NCI-H2107 treated with DMSO at 0.1 percent for 48 hours (cell line): ENCODE measurements around the gene FOXA2.
"Not testable (repeated sequence)": the region's sequence is repeated elsewhere in the genome, so short reads cannot be mapped to it uniquely, and the experiment has no call there.

Source experiments
- DNase-seq: peaks from one replicate; lab custom pipeline; 2025; ENCODE audit not compliant: unreplicated experiment; lab: John Stamatoyannopoulos, UW

Gene FOXA2

DNA sequence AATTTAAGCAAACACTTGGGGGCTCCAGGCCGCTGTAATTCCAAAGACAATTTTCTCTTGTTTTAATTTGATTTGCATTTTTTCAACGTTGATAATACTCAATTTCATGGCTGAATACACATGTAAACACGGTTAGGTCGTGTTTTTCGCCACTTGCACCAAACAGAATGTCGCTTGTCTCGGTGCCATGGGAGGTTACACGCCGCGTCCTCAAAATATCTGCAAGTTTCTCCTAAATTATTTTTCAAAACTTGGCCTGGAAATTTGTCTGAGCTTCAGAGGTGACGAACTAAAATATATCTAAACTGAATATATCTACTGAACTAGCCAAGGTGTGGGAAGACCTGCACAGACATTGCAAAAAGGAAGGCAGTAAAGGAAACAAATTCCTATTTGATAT lies 15.0 kb downstream of the FOXA2 start:
- DNase-seq: no peak

- no peak for DNase-seq
Observed at GRCh38 chr20:22568872-22569344, 15.5 kb downstream of the FOXA2 start.

GRCh38 chr20:22567944-22568871 lies 16.2 kb downstream of the FOXA2 start:
- DNase-seq: no peak

- no peak for DNase-seq
Observed at GRCh38 chr20:22566876-22567658, 17.3 kb downstream of the FOXA2 start.

GRCh38 chr20:22563062-22563965 lies 21.1 kb downstream of the FOXA2 start:
- DNase-seq: no peak

DNA sequence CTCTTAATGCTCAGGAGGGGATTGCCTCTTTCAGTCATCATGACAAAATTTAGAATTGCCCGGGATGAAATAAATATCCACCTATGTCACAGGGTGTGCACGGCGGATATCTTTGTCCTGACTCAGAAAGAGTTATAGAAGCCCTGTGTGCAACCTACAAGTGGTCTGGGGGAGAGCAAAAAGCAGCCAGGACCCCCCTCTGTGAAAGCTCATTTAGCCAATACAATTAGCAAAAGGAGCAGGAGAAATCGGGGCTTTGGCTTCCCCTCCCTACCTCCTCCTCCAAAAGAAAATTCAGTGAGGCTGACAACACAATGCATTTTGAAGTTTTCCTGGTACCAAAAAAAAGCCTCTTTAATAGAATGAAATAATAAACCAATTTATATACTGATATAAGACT lies 21.8 kb downstream of the FOXA2 start:
- DNase-seq: no peak

GRCh38 chr20:22561965-22562577 lies 22.3 kb downstream of the FOXA2 start:
- no peak for DNase-seq

DNA sequence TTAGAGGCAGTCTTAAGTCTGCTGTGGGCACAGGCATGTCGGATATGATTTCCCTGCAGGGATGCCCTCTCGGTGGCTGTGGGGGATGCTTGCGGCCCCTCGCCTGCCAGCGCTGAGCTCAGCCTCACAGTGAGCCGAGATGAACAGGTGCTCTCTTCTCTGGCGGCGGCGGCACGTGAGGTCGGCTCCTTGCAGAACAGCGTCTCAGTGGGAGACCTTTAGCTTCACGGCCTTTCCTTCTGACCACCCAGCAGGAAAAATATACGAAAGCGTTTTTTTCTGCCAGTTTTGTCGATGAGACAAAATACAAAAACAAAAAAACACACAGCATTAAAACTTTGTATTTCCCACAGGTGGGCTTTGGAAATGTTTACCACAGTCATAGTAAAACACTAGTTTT lies 23.6 kb downstream of the FOXA2 start:
- DNase-seq: no peak

DNA sequence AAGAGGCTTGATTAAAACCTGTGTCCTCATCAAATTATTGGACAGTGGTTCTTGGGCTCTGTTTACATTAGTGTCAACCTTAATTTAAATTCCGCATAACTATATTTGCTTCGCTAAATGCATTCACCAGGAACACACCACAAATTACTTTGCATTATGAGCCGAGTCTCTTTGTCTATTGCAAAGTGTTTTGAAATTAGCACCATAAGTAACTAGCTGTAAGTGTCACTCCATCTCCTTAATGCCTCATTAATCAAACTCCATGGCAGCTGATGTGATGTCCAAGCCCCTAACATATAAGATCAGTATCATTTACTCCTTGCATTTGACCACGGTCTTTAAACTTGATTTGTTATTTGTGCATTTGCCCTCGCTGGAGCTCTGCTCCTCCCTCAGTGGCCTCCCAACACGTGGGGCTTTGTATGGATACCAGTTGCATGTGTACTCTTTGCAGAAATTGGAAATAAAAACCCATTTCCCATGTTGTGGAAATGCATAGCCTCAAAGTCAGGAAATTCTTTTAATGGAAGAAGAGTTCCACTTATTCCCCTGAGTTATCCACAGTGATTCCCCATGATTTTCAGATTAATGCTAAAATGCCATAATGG lies 24.6 kb downstream of the FOXA2 start:
- DNase-seq: no peak

DNA sequence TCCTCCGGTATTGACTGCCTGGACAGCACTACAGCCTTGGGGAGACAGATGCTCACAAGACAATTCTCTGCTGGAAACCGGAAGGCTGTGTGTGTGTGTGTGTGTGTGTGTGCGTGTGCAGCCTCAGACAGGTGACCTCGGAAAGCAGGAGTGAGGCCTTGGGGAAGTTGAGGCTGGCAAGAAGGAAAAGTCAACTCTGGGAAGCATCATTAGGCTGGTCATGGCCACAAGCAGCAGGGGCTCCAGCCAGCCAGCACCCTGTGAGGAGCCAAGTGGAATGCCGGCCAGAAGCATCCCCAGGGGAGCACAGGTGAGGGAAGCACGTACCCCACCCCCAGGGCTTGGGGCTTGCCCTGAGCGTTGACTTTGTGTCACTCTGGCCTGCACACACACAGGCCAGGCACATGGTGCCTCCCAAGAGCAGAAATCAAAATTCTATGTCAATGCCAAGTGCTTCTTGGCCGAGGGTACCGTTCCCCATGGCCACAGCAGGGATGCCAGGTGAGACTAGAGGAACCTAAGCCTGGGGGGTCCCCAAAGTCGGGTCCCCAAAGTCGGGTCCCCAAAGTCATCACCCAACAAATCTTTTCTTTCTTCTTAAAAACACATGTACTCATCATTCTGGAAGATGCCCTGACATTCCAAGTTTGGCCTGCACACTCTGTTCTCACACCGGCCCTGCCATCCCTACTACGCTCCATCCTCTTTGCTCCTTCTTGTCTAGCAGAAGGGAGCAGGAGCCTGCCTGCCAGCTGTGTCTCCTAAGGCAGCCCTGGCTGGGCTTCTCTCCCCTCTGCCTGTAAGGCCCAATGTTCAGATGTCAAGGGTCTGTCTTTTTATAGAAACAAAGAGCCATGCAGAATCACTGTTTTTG lies 26.7 kb downstream of the FOXA2 start:
- DNase-seq: no peak

- DNase-seq: no peak
Observed at GRCh38 chr20:22556565-22557056, 27.8 kb downstream of the FOXA2 start.

GRCh38 chr20:22555791-22556564 lies 28.4 kb downstream of the FOXA2 start:
- DNase-seq: no peak

GRCh38 chr20:22554391-22554790 lies 30.0 kb downstream of the FOXA2 start:
- no peak for DNase-seq

DNA sequence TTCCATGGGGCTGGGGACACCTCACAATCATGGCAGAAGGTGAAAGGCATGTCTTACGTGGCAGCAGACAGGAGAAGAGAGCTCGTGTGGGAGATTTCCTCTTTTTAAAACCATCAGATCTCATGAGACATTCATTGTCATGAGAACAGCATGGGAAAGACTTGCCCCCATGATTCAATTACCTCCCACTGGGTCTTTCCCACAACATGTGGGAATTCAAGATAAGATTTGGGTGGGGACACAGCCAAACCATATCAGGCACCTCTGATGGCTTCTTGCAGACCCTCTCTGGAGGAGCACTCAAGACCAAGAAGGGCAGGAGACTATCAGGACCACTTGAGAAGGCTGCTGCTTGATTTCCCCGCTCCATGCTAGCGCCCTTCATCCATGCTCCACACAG lies 33.9 kb downstream of the FOXA2 start:
- not testable (repeated sequence) for DNase-seq

DNA sequence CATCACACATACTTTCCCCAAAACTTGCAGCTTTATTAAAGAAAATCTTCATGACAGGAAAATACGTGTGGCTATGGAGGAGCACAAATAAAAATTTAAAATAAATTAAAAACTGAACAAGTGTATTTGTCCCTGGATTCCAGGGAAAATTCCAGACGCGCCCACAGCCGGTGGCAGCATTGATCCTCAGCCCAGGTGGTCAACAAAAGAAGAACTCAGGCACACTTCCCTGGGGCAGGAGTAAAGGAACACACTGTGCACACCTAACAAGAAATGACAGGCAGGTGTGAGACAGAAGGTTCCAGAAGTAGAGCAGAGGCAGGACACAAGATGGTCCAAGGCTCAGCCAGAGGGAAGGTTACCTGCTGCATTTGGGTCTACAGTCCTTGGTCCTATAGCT lies 36.3 kb downstream of the FOXA2 start:
- DNase-seq: no peak

DNA sequence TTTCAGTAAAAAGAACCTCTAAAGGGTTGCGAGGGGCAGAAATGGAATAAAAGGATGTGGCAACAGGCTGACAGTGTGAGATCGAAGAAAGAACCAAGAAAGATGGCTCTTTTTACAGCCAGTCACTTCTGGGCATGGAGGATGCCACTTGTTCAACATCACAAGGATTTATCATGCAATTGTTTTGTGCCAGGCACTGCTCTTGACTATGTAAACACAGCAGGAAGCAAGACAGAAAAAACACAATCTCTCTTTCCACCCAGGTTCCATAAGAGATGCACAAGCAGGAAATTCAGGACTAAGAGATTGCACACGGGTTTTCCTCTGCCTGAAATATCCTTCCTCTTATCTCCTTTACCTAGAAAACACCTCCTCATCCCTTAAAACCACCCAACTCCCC lies 38.0 kb downstream of the FOXA2 start:
- DNase-seq: no peak

- DNase-seq: no peak
Observed at GRCh38 chr20:22545045-22545444, 39.3 kb downstream of the FOXA2 start.

DNA sequence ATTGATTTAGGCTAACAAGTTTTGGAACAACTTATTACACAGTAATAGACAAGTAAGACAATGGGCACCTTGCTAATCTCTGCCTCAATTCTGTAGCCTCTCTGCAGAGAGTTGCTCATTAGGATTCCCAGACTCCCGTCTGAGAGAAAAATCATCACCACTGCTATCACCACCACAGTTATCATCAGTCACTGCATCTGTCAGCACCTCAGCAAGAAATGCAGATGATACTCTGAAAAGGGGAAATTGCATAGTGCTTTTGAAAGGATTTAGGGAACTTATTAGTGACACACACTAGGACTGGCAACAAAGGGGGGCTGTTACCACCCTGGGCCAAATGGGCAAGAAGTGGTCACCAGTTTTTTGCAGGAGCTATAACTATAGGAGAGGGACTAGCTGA lies 39.9 kb downstream of the FOXA2 start:
- no peak for DNase-seq
